Thymus (tissue), 11 donors: Measurements from ENCODE around the gene ADAM33. TPM values are rescaled to one million over a fixed set of nuclear protein-coding genes. Genes with fewer than 3 reads are reported as not detected.

Experiments
- DNase-seq, 9 donors: peaks; one replicate each; pipeline ENCODE4 v3.0.0-alpha.2; 2013; ENCODE audit warnings: low spot score in 9 of 9, low read depth in 6 of 9, missing footprints in 1 of 9
- H3K27ac ChIP-seq, 2 donors: one replicate each; pipeline ENCODE4 v1.5.1; 2013; ENCODE audit warnings: control low read depth in 1 of 2, low read depth in 1 of 2, low read length in 1 of 2, mild to moderate bottlenecking in 1 of 2, moderate library complexity in 1 of 2
- H3K27me3 ChIP-seq, 2 donors: one replicate each; pipeline ENCODE4 v1.5.1; 2013; ENCODE audit warnings: low read length in 1 of 2; ENCODE audit not compliant: control insufficient read depth in 2 of 2, insufficient read depth in 1 of 2
- H3K36me3 ChIP-seq, 2 donors: one replicate each; pipeline ENCODE4 v1.5.1; 2013; ENCODE audit warnings: low read length in 1 of 2, mild to moderate bottlenecking in 1 of 2, moderate library complexity in 1 of 2; ENCODE audit not compliant: control insufficient read depth in 2 of 2, insufficient read depth in 2 of 2
- H3K4me1 ChIP-seq, 2 donors: one replicate each; pipeline ENCODE4 v1.5.1; 2013; ENCODE audit warnings: low read length in 2 of 2; ENCODE audit not compliant: control insufficient read depth in 2 of 2, insufficient read depth in 2 of 2
- H3K4me3 ChIP-seq, 2 donors: one replicate each; pipeline ENCODE4 v1.5.1; 2013; ENCODE audit warnings: low read length in 2 of 2, control low read depth in 1 of 2, mild to moderate bottlenecking in 1 of 2
- H3K9me3 ChIP-seq, 2 donors: one replicate each; pipeline ENCODE4 v1.5.1; 2013; ENCODE audit warnings: low read length in 1 of 2, mild to moderate bottlenecking in 1 of 2; ENCODE audit not compliant: control insufficient read depth in 2 of 2, insufficient read depth in 1 of 2
- WGBS: extraction: QIAGEN DNeasy Blood & Tissue Kit; methylation state at CpG from one replicate; pipeline ENCODE4 v1.1.7; 2013; 5-methylcytosine and 5-hydroxymethylcytosine counted together
- polyA plus RNA-seq: library from polyadenylated mRNA; stranded (reverse); fragments of 200-250 nt; gene quantifications from one replicate; pipeline ENCODE4 v1.2.3, GENCODE V29; 2013
- total RNA-seq: library from RNA; stranded (reverse); fragments of 120-200 nt; gene quantifications from one replicate; pipeline ENCODE4 v1.2.4, GENCODE V29; 2013
- donor health status: healthy.

Gene ADAM33
- total and polyA plus RNA-seq, 2 donors: 0.90 to 3.6 TPM

DNA sequence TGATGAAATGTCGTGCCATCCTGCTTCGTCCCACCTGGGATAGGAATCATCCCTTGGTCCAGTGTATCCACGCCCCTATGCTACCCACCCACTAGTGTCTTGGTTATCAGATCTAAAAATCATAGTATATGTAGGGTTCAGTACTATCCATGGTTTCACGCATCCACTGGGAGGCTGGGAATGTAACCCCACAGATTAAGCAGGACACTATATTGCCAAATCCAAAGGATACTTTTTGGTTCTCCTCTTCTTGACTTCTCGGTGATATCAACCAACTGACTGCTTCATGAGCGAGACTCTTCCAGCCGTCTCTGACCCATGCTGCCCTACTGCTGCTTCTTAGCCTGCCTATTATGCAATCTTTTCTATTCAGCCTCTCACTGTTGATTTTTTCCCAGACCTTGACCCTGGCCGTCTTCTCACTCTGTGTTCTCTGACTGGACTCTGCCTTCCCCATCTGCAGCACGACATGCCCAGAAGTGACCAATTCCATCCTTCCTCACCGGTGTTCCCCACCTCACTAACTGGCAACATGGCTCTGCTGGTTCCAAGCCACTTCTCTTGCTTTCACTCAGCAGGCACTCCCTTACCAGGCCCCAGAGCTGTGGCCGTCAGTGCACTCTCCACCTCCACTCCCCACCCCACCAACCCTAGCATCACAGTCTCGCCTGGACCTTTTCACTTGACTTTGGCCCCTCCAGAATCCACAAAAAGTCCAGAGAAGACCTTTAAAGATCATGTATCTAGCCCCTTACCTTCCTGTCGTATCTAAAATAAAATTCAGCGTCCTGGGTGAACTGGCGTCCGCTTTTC is 53.1 kb downstream of the ADAM33 start:
- H3K27me3 ChIP-seq: no peaks in the 10 kb centered on the region
- no peak overlapping the region for H3K4me3 ChIP-seq
- no peaks in the 10 kb centered on the region for H3K4me1 ChIP-seq
- peaks cover 0 to 4% of the 10 kb centered on the region in 2 donors for H3K36me3 ChIP-seq
- WGBS: 90% methylated on average over 16 of the region's 16 CpGs
- H3K27ac ChIP-seq: no peak overlapping the region
- no peaks in the 10 kb centered on the region for H3K9me3 ChIP-seq
- no peak for DNase-seq

- H3K27me3 ChIP-seq: no peaks in the 10 kb centered on the region
- 98% methylated on average over 2 of the region's 2 CpGs for WGBS
- H3K27ac ChIP-seq: no peak overlapping the region
- no peaks in the 10 kb centered on the region for H3K4me1 ChIP-seq
- peaks cover 0 to 4% of the 10 kb centered on the region in 2 donors for H3K36me3 ChIP-seq
- no peaks in the 10 kb centered on the region for H3K9me3 ChIP-seq
- H3K4me3 ChIP-seq: no peak overlapping the region
- no peak for DNase-seq
Measured at GRCh38 chr20:3627476-3627875, 54.3 kb downstream of the ADAM33 start.

- Histone ChIP-seq H3K9me3 (no peaks in the 10 kb centered on the region), H3K4me1 (no peaks in the 10 kb centered on the region), H3K27ac (no peak overlapping the region), H3K36me3 (no peaks in the 10 kb centered on the region), H3K27me3 (no peaks in the 10 kb centered on the region), H3K4me3 (no peak overlapping the region)
- 97% methylated on average over 4 of the region's 4 CpGs for WGBS
- no peak for DNase-seq
Measured at GRCh38 chr20:3622406-3622805, 59.4 kb downstream of the ADAM33 start.

- H3K4me3 ChIP-seq: no peak overlapping the region
- H3K4me1 ChIP-seq: no peaks in the 10 kb centered on the region
- no peaks in the 10 kb centered on the region for H3K36me3 ChIP-seq
- 90% methylated on average over 8 of the region's 8 CpGs for WGBS
- H3K27me3 ChIP-seq: no peaks in the 10 kb centered on the region
- no peaks in the 10 kb centered on the region for H3K9me3 ChIP-seq
- H3K27ac ChIP-seq: no peak overlapping the region
- no peak for DNase-seq
Measured at GRCh38 chr20:3621111-3621510, 60.7 kb downstream of the ADAM33 start.

Other genes starting within 250 kb of the ADAM33 start
- gene ATRN, start 211.0 kb downstream of the ADAM33 start, total RNA-seq: 7.4 TPM
- gene ATRN, start 211.0 kb downstream of the ADAM33 start, polyA plus RNA-seq: 4.8 TPM
- 0.19 TPM for gene GFRA4, start 18.6 kb downstream of the ADAM33 start, total RNA-seq
- gene GFRA4, start 18.6 kb downstream of the ADAM33 start, polyA plus RNA-seq: 0.21 TPM
- 0.90 TPM for gene SIGLEC1, start 30.6 kb upstream of the ADAM33 start, total RNA-seq
- gene SIGLEC1, start 30.6 kb upstream of the ADAM33 start, polyA plus RNA-seq: 21.9 TPM
- 1.5 TPM for gene HSPA12B, start 50.7 kb upstream of the ADAM33 start, total RNA-seq
- gene HSPA12B, start 50.7 kb upstream of the ADAM33 start, polyA plus RNA-seq: 2.3 TPM
- gene ADISSP, start 85.7 kb upstream of the ADAM33 start, total RNA-seq: 23.6 TPM
- 21.4 TPM for gene ADISSP, start 85.7 kb upstream of the ADAM33 start, polyA plus RNA-seq
- 0.05 TPM for gene SPEF1, start 99.4 kb upstream of the ADAM33 start, total RNA-seq
- 0.16 TPM for gene SPEF1, start 99.4 kb upstream of the ADAM33 start, polyA plus RNA-seq
- 36.8 TPM for gene CENPB, start 104.7 kb upstream of the ADAM33 start, total RNA-seq
- gene CENPB, start 104.7 kb upstream of the ADAM33 start, polyA plus RNA-seq: 36.2 TPM
- gene CDC25B, start 114.3 kb upstream of the ADAM33 start, total RNA-seq: 21.1 TPM
- gene CDC25B, start 114.3 kb upstream of the ADAM33 start, polyA plus RNA-seq: 56.4 TPM
- 6.9 TPM for gene AP5S1, start 138.5 kb upstream of the ADAM33 start, total RNA-seq
- 8.4 TPM for gene AP5S1, start 138.5 kb upstream of the ADAM33 start, polyA plus RNA-seq
- gene MAVS, start 164.8 kb upstream of the ADAM33 start, total RNA-seq: 8.1 TPM
- gene MAVS, start 164.8 kb upstream of the ADAM33 start, polyA plus RNA-seq: 18.8 TPM
- 36.9 TPM for gene PANK2, start 207.4 kb upstream of the ADAM33 start, total RNA-seq
- gene PANK2, start 207.4 kb upstream of the ADAM33 start, polyA plus RNA-seq: 40.6 TPM